Left lung (tissue), 10 donors: ENCODE results near the gene CD274. TPM values are rescaled to one million over a fixed set of nuclear protein-coding genes. Genes with fewer than 3 reads are reported as not detected.

Experiments
- ATAC-seq: fragments of 200-7000 bp; cut with Tn5 transposase; one replicate; pipeline ENCODE4 v1.9.1; 2020; ENCODE audit warnings: moderate library complexity
- DNase-seq, 4 donors: peaks; one replicate each; pipeline ENCODE4 v3.0.0-alpha.2; 2013 to 2020
- H3K27ac ChIP-seq, 2 donors: fragments of 200-600 bp; sonication (generic) in 1 of 2; one replicate each; pipeline versions ENCODE4 v1.5.0 to v1.8.0; 2020 to 2021
- H3K27me3 ChIP-seq, 2 donors: fragments of 200-600 bp; sonication (generic) in 1 of 2; one replicate each; pipeline versions ENCODE4 v1.5.0 to v1.8.0; 2020 to 2021
- H3K36me3 ChIP-seq, 2 donors: fragments of 200-600 bp; sonication (generic) in 1 of 2; one replicate each; pipeline versions ENCODE4 v1.5.0 to v1.8.0; 2020 to 2021
- H3K4me1 ChIP-seq, 2 donors: fragments of 200-600 bp; one replicate each; pipeline ENCODE4 v1.8.0; 2021
- H3K4me3 ChIP-seq, 2 donors: fragments of 200-600 bp; sonication (generic) in 1 of 2; one replicate each; pipeline versions ENCODE4 v1.5.0 to v1.8.0; 2020 to 2021; ENCODE audit warnings: mild to moderate bottlenecking in 1 of 2
- H3K9me3 ChIP-seq, 2 donors: fragments of 200-600 bp; sonication (generic) in 1 of 2; one replicate each; pipeline versions ENCODE4 v1.5.0 to v1.8.0; 2020 to 2021
- CTCF ChIP-seq, 2 donors: fragments of 200-600 bp; sonication (generic) in 1 of 2; IDR thresholded peaks; one replicate each; pipeline versions ENCODE4 v1.5.0 to v1.8.0; 2021; ENCODE audit warnings: antibody characterized with exemption in 2 of 2
- intact Hi-C, 2 donors: fragments of 100-400 bp; cut with DNase I; formaldehyde crosslinking; loops; one replicate each; pipeline versions ENCODE4 v1.11.2 to v1.14.2; 2022
- polyA plus RNA-seq, 6 donors: library from polyadenylated mRNA; unstranded; fragments of 120-200 nt; gene quantifications; one replicate each; pipeline ENCODE4 v1.2.1, GENCODE V29; 2013; ENCODE audit not compliant: insufficient read length in 6 of 6
- total RNA-seq, 2 donors: library from RNA; stranded (reverse); fragmentation: NEBNext Ultra II Directional; extraction: Animal tissue kit (Norgen Biotek cat#: 25700); gene quantifications; one replicate each; pipeline ENCODE4 v1.2.1, GENCODE V29; 2021
- donor health status: DM: no; HTN: yes; CAD: no.
- donor health status: DM: no; HTN: no; CAD: no.

CD274 gene
- total and polyA plus RNA-seq, 8 donors, result 0.24 to 21.1 (median 1.2) TPM

GRCh38 chr9:5513966-5514616 is 63.7 kb downstream of the CD274 start:
- intact Hi-C loops, result no loop called here
- no peaks in the 10 kb centered on the region for H3K9me3 ChIP-seq
- H3K27me3 ChIP-seq, result no peaks in the 10 kb centered on the region
- H3K4me1 ChIP-seq, result peaks cover 0 to 43% of the 10 kb centered on the region in 2 donors
- H3K27ac ChIP-seq, result no peak overlapping the region
- no peaks in the 10 kb centered on the region for H3K36me3 ChIP-seq
- TF ChIP-seq CTCF (IDR thresholded peaks at IDR 0.05), result no peak
- DNase-seq, result no peak
- H3K4me3 ChIP-seq, result no peak overlapping the region
- ATAC-seq, result no peak

- no peak for DNase-seq
- no peak overlapping the region for H3K27ac ChIP-seq
- TF ChIP-seq CTCF (IDR thresholded peaks at IDR 0.05), result no peak
- no peak overlapping the region for H3K4me3 ChIP-seq
- no peak for ATAC-seq
- H3K27me3 ChIP-seq, result no peaks in the 10 kb centered on the region
- no peaks in the 10 kb centered on the region for H3K9me3 ChIP-seq
- peaks cover 0 to 37% of the 10 kb centered on the region in 2 donors for H3K4me1 ChIP-seq
- intact Hi-C loops, result no loop called here
- no peaks in the 10 kb centered on the region for H3K36me3 ChIP-seq
Measured at GRCh38 chr9:5514617-5515260, 64.4 kb downstream of the CD274 start.

DNA sequence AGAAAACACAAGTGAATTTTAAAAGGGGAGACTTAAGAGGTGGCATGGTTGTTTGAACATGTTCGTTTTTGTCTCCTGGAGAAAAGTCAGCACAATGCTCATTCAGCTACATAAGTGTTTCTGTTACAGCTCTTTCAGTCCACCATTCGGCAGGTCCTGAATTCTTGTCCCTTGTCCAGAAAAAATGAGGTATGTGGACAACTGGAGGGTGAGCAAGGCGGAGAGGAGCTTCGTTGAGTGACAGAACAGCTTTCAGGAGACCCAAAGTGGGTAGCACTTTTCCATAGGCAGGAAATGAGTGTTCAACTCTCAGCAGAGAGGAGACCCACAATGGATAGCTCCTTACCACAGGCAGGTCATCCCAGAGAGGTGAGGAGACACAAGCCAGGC is 64.9 kb downstream of the CD274 start:
- intact Hi-C loops, result no loop called here
- no peak overlapping the region for H3K4me3 ChIP-seq
- no peak for ATAC-seq

GRCh38 chr9:5516453-5517220 is 66.3 kb downstream of the CD274 start:
- TF ChIP-seq CTCF (IDR thresholded peaks at IDR 0.05), result no peak
- no peak overlapping the region for H3K27ac ChIP-seq
- DNase-seq, result peak in 1 of 4 donors; percentile 62
- intact Hi-C loops, result no loop called here
- H3K4me3 ChIP-seq, result no peak overlapping the region
- no peaks in the 10 kb centered on the region for H3K9me3 ChIP-seq
- no peaks in the 10 kb centered on the region for H3K27me3 ChIP-seq
- peaks cover 0 to 26% of the 10 kb centered on the region in 2 donors for H3K4me1 ChIP-seq
- no peaks in the 10 kb centered on the region for H3K36me3 ChIP-seq
- ATAC-seq, result no peak

More for the DNA sequence above, 64.9 kb downstream of the CD274 start:
- DNase-seq, result no peak
- no peak overlapping the region for H3K27ac ChIP-seq
- TF ChIP-seq CTCF (IDR thresholded peaks at IDR 0.05), result no peak
- H3K4me1 ChIP-seq, result peaks cover 0 to 31% of the 10 kb centered on the region in 2 donors
- H3K36me3 ChIP-seq, result no peaks in the 10 kb centered on the region
- no peaks in the 10 kb centered on the region for H3K9me3 ChIP-seq
- no peaks in the 10 kb centered on the region for H3K27me3 ChIP-seq
